Esophagus squamous epithelium (tissue), 5 donors: Measurements from ENCODE around the gene FYN. TPM values are rescaled to one million over a fixed set of nuclear protein-coding genes. Genes with fewer than 3 reads are reported as not detected.
A peak's percentile ranks its signal among the peaks of the same experiment; 100 is the strongest.

Experiments used
- DNase-seq: peaks from one replicate; lab custom pipeline; 2025; lab: John Stamatoyannopoulos, UW
- H3K27ac ChIP-seq, 4 donors: fragments of 200-600 bp; sonication (generic); one replicate each; pipeline ENCODE4 v1.5.1; 2016 to 2019; ENCODE audit warnings: mild to moderate bottlenecking in 1 of 4
- H3K27me3 ChIP-seq, 4 donors: fragments of 200-600 bp; sonication (generic); 1 replicate in 3 of 4; 2 replicates in 1 of 4; pipeline versions ENCODE4 v1.5.1 to v1.6.0; 2017 to 2021; ENCODE audit warnings: antibody characterized with exemption in 1 of 4
- H3K36me3 ChIP-seq, 3 donors: fragments of 200-600 bp; sonication (generic); one replicate each; pipeline ENCODE4 v1.5.1; 2016 to 2019
- H3K4me1 ChIP-seq, 3 donors: fragments of 200-600 bp; sonication (generic); one replicate each; pipeline ENCODE4 v1.5.1; 2017 to 2019
- H3K4me3 ChIP-seq, 4 donors: fragments of 200-600 bp; sonication (generic); 1 replicate in 3 of 4; 2 replicates in 1 of 4; pipeline ENCODE4 v1.5.1; 2016 to 2019; ENCODE audit warnings: mild to moderate bottlenecking in 2 of 4, moderate library complexity in 1 of 4
- H3K9me3 ChIP-seq, 3 donors: fragments of 200-600 bp; sonication (generic); one replicate each; pipeline ENCODE4 v1.5.1; 2016 to 2019
- CTCF ChIP-seq, 6 experiments: fragments of 450-650 bp in 4 of 6; fragments of 200-600 bp in 2 of 6; sonication (generic) in 2 of 6; IDR thresholded peaks; one replicate each; pipeline ENCODE4 v1.5.1; 2016 to 2019; ENCODE audit warnings: antibody characterized with exemption in 6 of 6, mild to moderate bottlenecking in 4 of 6, moderate library complexity in 4 of 6
- POLR2A ChIP-seq, 4 donors: fragments of 450-650 bp; IDR thresholded peaks; one replicate each; pipeline ENCODE4 v1.6.1; 2017; ENCODE audit warnings: antibody characterized with exemption in 4 of 4, mild to moderate bottlenecking in 4 of 4, moderate library complexity in 3 of 4
- WGBS, 2 donors: methylation state at CpG; one replicate each; pipeline ENCODE4 v1.1.5; 2018; 5-methylcytosine and 5-hydroxymethylcytosine counted together
- intact Hi-C: fragments of 100-400 bp; cut with DNase I; formaldehyde crosslinking; loops from one replicate; pipeline ENCODE4 v1.15.0; 2022
- total RNA-seq, 4 donors: library from RNA; depleted of rRNA; stranded (reverse); fragments of >200 nt; gene quantifications; one replicate each; pipeline ENCODE4 v1.1.0, GENCODE V29; 2016
- donor health status: DM: yes; HTN: yes; CAD: no.

Gene FYN
- total RNA-seq, 4 donors from 2014 or later = 11.8 to 54.6 (median 21.4) TPM

GRCh38 chr6:111840803-111841202 lies 32.4 kb downstream of the FYN start:
- Histone ChIP-seq H3K4me3 (no peak overlapping the region), H3K27ac (no peak overlapping the region), H3K36me3 (no peaks in the 10 kb centered on the region), H3K9me3 (no peaks in the 10 kb centered on the region), H3K27me3 (no peaks in the 10 kb centered on the region), H3K4me1 (peaks cover 0 to 57% (median 24%) of the 10 kb centered on the region in 3 donors)
- no peak for DNase-seq
- TF ChIP-seq CTCF (IDR thresholded peaks at IDR 0.05) (no peak), POLR2A (IDR thresholded peaks at IDR 0.05) (no peak)
- 80 to 94% methylated on average over 5 of the region's 5 CpGs for WGBS, 2 donors
- intact Hi-C loops = no loop called here

GRCh38 chr6:111838749-111839484 lies 34.3 kb downstream of the FYN start:
- H3K4me3 ChIP-seq = no peak overlapping the region
- WGBS, 2 donors = 64 to 69% methylated on average over 5 of the region's 5 CpGs
- H3K9me3 ChIP-seq = no peaks in the 10 kb centered on the region
- H3K27ac ChIP-seq = no peak overlapping the region
- DNase-seq = no peak
- peaks cover 0 to 44% (median 13%) of the 10 kb centered on the region in 3 donors for H3K4me1 ChIP-seq
- TF ChIP-seq POLR2A (IDR thresholded peaks at IDR 0.05) = no peak
- no peak for TF ChIP-seq CTCF (IDR thresholded peaks at IDR 0.05)
- H3K36me3 ChIP-seq = no peaks in the 10 kb centered on the region
- H3K27me3 ChIP-seq = no peaks in the 10 kb centered on the region
- intact Hi-C loops = no loop called here

- no peak for DNase-seq
These were observed 35.4 kb downstream of the FYN start for GRCh38 chr6:111837641-111838500.

GRCh38 chr6:111837007-111837406 lies 36.2 kb downstream of the FYN start:
- no peaks in the 10 kb centered on the region for H3K36me3 ChIP-seq
- WGBS, 2 donors = 80 to 84% methylated on average over 6 of the region's 6 CpGs
- H3K27ac ChIP-seq = no peak overlapping the region

More at GRCh38 chr6:111837641-111838500, 35.4 kb downstream of the FYN start:
- no peaks in the 10 kb centered on the region for H3K9me3 ChIP-seq
- H3K4me3 ChIP-seq = no peak overlapping the region
- H3K27me3 ChIP-seq = no peaks in the 10 kb centered on the region
- intact Hi-C loops = no loop called here
- WGBS, 2 donors = 72 to 88% methylated on average over 8 of the region's 8 CpGs
- TF ChIP-seq POLR2A (IDR thresholded peaks at IDR 0.05) (no peak), CTCF (IDR thresholded peaks at IDR 0.05) (no peak)
- no peaks in the 10 kb centered on the region for H3K36me3 ChIP-seq
- H3K4me1 ChIP-seq = peaks cover 0 to 43% (median 17%) of the 10 kb centered on the region in 3 donors
- peak overlapping the region in 2 of 4 donors; percentile 5 to 13 for H3K27ac ChIP-seq

More at GRCh38 chr6:111837007-111837406, 36.2 kb downstream of the FYN start:
- intact Hi-C loops = no loop called here
- H3K4me1 ChIP-seq = peaks cover 0 to 38% (median 18%) of the 10 kb centered on the region in 3 donors
- no peak for DNase-seq
- no peak overlapping the region for H3K4me3 ChIP-seq
- H3K27me3 ChIP-seq = no peaks in the 10 kb centered on the region
- no peaks in the 10 kb centered on the region for H3K9me3 ChIP-seq
- TF ChIP-seq POLR2A (IDR thresholded peaks at IDR 0.05) (no peak), CTCF (IDR thresholded peaks at IDR 0.05) (no peak)
